Stimulated activated CD8-positive, alpha-beta memory T cell treated with anti-CD3 and anti-CD28 coated beads, Interleukin-12 subunit alpha, Interleukin-12 subunit beta, amount 100 ng/mL, for 4 hours (primary cell): ENCODE results near the gene CLTCL1.
"Not testable (repeated sequence)": the region's sequence is repeated elsewhere in the genome, so short reads cannot be mapped to it uniquely, and the experiment has no call there.

Experiments
- DNase-seq: peaks from one replicate; pipeline ENCODE4 v3.0.0-alpha.2; 2020; ENCODE audit warnings: low read depth

CLTCL1 gene

DNA sequence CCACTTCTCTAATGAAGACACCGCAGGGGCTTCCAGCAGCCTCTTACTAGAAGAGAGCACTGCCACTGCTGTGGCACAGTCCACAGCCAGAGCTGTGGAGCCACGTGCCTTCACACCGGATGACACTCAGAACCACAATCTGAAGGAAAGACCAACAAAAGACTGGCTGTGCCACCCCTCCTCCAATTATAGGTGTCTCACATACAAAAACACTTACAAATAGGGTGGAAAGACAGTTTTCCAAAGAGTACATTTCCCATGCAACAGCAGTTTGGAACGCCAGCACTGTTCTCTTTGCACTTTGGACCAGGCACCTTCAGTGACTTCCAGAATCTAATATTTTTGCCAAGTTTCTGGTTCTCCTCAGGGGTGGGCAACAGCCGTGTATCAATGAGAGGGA lies 74.9 kb downstream of the CLTCL1 start:
- no peak for DNase-seq

DNA sequence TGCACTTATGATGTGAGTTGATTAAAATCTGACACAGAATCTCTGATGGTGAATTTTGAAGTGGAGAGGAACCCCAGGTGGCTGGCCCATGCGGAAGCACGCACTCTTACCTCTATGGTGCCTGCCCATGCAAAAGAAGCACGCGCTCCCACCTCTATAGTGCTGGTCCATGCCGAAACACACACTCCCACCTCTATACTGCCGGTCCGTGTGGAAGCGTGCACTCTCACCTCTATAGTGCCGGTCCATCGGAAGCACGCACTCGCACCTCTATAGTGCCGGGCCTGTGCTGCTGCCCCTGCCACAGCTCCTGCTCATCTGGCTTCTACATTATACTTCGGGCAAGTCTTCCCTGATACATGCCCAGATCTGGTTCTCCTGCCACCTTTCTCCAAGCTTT lies 76.2 kb downstream of the CLTCL1 start:
- no peak for DNase-seq

DNA sequence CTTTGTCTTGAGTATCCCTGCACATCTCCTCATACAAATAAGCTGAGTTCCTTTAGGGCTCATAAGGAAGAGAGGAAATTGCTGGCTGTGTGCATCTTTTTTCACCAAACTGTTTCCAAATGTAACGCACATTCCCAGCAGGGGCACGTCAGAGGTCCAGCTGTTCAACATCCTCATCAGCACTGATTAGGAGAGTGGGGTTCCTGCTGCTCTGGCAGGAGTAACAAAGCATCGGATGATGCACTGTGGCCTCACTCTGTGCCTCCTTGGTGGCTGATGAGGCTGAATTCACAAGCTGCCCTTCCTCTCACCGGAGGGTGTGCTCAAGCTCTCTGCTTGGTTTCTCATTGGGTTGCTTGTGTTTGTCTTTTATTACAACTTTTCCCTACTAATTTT lies 77.4 kb downstream of the CLTCL1 start:
- no peak for DNase-seq

DNA sequence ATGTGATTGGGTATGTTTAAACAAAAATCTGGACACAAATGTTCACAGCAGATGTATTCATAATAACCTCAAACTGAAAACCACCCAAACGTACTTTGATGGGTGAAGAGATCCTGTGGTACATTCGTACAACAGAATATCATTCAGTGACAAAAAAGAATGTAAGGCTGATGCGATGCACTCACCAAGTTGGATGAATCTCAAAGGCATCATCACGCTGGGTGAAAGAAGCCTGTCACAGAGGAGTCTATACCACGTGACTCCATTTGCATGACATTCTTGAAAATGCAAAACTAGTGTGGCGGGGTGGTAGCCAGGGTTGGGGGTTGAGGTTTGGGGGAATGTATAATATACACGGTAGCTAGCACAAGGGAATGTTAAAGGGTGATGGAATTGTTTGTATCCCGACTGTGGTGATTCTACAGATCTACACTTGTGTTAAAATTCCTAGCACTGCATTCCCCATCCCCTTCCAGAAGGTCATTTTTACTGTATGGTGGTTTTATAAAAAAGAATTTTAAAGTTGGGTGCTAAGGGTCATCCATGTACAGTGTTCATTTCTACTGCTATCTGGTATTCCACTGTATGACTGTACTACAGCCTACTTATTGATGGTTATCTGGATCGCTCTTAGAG lies 78.0 kb downstream of the CLTCL1 start:
- DNase-seq, result no peak

DNA sequence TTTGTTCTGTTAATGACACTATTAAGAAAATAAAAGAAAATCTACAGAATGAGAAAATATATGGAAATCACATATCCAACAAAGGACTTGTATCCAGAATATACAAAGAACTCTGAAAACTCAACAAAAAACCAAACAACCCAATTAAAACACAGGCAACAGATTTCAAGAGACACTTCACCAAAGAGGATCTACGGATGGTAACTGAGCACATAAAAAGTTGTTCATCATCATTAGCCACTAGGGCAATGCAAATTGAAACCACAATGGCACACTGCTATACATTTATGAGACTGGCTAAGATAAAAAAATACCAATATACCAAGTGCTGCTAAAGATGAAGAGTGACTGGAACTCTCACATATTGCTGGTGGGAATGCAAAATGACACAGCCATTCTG lies 78.5 kb downstream of the CLTCL1 start:
- no peak for DNase-seq

DNA sequence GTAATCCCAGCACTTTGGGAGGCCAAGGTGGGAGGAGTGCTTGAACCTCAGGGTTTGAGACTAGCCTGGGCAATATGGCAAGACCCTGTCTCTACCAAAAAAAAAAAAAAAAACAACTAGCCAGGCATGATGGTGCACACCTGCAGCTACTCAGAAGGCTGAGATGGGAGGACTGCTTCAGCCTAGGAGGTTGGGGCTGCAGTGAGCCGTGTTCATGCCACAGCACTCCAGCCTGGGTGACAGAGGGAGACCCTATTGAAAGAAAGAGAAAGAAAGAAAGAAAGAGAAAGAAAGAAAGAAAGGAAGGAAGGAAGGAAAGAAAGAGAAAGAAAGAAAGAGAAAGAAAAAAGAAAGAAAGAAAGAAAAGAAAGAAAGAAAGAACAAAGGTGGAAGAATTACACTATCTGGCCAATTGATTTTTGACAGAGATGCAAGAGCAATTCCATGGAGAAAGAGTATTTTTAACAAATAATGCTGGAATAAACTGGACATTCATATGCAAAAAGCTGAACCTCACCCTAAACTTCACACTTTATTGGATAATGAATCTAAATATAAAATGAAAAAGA lies 79.1 kb downstream of the CLTCL1 start:
- DNase-seq, result no peak

DNA sequence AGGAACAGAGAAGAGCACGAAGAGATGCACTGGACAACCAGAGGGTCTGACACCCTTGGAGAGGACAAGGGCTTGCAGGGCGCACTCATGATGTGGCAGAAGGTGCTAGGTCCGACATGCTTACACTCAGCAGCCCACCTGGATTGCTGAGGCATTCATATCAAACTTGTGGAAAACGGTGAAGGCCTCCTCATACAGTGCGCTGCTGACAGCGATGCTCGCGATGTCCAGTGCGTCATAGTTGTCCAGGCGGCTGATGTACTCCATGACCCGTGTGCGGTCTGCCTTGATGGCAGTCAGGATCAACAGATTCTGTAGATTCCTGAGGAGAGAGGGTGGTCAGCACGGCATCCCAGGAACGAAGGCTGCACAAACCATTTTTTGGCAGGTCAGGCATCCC lies 81.3 kb downstream of the CLTCL1 start:
- DNase-seq, result no peak

DNA sequence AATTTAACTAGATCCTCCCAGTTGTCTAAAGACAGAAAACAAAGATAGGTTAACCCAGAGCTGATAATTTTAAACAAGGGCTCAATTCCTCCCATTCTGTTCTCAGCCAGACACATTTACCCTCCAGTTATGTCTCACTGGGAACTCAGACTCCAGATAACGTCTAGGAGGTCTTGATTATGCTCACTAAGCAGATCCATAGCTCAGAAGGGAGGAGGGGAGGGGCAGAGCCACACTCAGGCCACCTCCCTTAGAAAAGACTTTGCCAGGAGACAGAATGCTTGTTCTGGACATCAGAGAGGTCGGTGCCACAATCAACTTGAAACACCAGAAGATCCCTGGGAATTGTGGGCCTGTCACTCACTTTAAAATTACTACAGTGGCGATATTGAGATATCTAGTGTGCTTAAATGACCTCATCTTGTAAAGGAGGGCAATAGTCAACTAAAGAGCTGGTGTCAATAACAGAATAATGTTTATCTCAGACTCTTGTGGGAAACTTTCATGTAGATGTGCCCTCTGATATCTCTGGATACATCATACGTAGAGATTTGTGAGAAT lies 83.2 kb downstream of the CLTCL1 start:
- no peak for DNase-seq

DNA sequence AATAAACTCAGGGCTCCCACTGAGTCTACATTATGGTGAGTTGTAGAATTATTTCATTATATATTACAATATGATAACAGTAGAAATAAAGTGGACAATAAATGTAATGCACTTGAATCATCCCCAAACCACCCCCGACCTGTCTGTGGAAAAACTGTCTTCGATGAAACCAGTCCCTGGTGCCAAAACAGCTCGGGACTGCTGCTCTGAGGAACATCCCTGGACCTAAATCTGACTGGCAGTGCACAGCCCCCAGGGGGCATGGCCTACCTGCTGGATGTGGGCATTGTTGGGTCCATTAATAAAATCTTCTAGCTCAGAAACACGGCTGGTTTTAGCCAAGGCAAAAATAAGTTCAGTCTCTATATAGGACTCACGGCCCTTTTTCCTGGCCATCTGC lies 83.6 kb downstream of the CLTCL1 start:
- DNase-seq, result no peak

DNA sequence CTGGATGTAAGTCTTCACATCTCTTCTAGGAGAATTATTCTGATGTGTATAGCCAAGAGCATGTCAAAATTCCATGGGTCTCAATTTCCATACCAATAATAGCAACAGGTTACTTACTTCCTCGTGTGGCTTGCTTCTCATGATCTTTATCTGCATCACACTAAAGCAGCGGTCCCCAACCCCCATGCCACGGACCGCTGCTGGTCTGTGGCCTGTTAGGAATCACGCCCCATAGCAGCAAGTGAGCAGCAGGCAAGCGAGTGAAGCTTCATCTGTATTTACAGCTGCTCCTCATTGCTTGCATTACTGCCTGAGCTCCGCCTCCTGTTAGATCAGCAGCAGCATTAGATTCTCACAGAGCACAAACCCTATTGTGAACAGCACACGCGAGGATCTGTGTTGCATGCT lies 84.1 kb downstream of the CLTCL1 start:
- DNase-seq, result no peak

DNA sequence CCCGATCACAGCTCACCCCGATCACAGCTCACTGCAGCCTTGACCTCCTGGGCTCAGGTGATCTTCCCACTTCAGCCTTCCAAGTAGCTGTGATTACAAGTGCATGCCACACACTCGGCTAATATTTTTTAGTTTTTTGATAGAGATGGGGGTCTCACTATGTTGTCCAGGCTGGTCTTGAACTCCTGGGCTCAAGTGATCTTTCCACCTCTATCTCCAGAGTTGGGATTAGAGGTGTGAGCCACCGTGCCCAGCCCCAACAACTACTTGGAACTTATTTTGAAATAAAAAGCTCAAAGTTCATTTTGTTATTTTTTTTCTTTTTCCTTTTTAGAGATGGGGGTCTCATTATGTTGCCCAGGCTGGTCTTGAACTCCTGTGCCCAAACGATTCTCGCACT lies 85.2 kb downstream of the CLTCL1 start:
- no peak for DNase-seq

DNA sequence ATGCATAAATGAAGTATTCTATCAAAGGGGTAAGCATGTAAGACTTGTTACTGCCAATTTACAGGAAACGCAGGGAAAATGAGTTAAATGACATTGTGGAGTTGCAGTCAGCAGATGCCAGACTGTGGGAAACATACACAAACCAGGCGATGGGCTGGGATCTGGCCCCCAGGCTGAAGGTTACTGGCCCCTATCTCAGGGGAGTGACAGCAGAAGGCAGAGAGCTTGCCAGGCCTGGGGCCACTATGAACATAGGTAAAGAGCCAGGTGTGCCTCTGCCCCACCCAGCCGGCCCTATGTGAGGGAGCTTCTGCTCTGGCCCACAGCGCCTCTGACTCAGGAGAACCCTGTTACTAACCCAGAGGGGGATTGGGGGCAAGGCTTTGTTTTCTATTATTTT lies 86.9 kb downstream of the CLTCL1 start:
- DNase-seq, result no peak

DNA sequence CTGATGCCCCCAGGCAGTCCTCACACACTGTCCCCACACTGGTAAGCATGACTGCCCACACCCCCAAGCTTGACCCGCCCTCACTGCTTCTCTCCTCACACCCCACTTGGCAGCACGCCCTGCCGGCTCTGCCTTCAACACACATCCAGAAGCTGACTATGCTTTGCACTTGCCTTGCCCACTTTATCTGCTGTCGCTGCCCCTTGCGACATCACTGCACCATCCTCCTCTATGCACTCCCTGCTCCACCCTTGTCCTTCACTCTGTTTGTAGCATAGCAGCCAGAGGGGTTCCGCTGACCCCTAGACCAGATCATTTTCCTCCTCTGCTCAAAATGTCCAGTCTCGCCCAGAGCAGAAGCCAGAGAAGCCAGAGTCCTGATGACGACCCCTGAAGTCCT lies 87.7 kb downstream of the CLTCL1 start:
- DNase-seq, result no peak

DNA sequence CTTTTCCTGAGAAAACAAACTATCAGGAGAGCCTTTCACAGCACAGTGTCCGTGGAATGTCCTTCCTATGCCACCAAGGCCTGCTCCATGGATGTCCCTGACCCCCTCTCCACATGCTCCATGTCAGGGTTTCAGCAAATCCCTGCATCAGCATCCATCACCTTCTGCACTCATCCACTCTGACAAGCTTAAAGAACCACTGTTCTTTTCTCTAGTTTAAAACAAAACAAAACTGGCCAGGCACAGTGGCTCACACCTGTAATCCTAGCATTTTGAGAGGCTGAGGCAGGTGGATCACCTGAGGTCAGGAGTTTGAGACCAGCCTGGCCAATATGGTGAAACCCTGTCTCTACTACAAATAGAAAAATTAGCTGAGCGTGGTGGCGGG lies 88.7 kb downstream of the CLTCL1 start:
- not testable (repeated sequence) for DNase-seq

DNA sequence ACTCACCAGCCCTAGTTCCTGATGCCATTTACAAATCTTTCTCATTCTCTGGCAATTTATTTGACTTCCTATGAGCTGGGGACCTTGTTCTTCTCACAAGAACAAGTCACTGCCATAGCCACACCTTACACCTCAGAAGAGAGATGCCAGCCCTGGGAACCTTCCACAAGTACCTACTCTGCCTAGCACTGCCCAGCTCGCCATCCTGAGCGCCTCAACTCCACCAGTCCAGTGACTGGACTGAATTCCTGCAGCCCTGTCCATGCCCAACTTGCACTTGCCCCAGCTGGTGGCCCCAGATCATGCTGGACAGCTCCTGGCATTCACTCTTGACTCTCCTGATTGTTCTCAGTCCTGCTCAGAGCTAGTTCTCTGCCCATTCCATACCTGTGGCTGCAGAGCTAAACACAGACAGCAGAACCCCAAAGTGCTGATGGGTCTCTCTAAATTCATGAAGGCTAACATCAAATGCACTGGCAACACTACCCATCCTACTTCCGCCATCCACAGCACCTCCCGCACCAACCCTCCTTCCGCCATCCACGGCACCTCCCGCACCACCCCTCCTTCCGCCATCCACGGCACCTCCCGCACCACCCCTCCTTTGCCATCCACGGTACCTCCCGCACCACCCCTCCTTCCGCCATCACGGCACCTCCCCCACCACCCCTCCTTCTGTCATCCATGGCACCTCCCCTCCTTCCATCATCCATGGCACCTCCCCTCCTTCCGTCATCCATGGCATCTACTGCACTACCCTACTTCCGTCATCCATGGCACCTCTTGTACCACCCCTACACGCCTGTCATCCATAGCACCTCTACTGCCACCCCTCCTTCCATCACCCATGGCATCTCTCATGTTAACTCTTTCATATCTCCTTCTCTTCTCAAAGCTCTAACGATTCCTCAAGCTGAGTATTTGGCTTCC lies 89.4 kb downstream of the CLTCL1 start:
- no peak for DNase-seq

DNA sequence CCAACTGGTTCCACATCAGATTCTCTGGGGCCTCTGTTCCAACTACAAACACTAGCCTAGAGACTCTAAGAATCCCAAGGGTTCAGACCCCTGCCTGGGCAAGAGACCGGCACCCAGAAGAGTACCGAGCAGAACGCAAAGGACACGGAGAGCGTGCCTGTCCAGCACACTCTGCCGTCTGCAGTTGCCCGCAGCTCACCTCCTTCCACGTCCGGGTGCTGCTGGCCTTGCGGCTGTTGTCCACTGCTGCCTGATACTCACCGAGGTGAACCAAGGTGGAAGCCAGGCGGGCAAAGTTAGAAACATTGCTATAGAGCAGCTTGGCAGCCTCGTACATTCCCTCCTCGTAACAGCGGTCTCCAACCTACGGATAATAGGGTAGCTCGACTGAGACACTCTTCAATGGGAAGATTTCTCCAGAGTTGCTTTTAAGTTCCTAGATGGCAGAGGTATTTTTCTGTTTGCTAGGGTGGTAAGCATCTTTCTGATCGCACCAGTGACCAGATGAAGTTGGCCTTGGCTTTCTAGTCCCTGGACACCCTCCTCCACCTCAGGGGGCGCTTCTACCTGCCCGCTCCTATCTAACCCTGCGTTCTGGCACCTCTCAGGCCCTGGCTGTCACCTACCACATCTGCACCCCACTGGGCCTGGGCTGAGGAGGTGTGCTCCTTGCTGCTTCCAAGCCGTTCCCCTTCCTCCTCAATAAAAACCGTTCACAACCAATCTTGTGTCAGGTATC lies 90.2 kb downstream of the CLTCL1 start:
- no peak for DNase-seq

DNA sequence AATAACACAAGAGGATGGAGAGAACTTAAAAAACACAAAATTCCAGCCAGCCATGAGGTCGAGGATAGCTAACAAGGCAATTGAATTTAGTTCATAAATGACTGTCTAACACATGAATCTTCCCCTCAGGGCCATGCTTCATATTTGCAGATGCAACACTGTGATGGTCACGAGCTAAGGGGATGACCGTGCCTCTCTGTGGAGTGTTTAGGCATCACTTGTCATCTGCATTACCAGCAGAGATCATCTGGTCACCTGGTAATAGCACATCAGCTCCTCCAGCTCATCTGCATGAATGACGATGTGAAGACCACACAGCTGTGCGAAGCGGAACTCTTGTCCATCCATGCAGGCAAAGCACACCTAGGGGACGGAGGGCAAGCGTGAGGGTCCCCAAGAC lies 92.0 kb downstream of the CLTCL1 start:
- DNase-seq, result no peak

DNA sequence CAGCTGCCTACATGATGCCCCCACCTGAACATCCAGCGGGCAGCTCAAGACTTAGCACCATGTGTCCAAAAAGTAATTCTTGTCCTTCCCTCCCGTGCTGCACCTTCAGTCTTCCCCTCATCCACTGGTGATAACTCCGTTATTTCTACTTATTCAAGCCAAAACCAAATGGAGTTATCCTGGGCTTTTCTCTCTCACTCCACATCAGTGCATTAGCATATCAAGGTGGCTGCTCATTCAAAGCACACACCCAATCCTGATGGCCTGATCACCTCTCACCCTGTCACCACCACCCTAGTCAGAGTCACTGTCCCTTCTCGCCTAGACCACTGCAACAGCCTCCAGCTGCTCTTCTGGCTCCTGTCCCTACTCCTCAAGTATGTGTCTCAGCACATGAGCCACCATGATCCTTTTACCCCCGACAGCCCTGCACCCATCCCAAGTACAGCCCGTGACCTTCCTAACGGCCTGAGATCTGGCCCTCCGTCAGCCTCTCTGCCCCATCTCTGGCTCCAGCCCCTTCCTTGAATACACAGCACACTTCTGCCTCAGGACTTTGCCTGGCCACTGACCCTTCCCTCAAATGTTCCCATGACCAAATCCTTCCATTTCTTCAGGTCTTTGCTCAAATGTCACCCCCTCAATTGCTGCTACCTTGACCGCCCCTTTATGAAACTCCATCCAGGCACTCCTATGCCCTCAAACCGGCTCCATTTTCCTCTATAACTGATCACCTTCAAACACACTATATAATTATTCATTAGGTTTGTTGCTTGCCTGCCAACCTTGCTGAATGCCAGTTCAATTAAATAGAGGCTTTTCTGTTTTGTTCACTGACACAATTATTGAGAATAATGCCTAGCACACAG lies 93.3 kb downstream of the CLTCL1 start:
- no peak for DNase-seq

DNA sequence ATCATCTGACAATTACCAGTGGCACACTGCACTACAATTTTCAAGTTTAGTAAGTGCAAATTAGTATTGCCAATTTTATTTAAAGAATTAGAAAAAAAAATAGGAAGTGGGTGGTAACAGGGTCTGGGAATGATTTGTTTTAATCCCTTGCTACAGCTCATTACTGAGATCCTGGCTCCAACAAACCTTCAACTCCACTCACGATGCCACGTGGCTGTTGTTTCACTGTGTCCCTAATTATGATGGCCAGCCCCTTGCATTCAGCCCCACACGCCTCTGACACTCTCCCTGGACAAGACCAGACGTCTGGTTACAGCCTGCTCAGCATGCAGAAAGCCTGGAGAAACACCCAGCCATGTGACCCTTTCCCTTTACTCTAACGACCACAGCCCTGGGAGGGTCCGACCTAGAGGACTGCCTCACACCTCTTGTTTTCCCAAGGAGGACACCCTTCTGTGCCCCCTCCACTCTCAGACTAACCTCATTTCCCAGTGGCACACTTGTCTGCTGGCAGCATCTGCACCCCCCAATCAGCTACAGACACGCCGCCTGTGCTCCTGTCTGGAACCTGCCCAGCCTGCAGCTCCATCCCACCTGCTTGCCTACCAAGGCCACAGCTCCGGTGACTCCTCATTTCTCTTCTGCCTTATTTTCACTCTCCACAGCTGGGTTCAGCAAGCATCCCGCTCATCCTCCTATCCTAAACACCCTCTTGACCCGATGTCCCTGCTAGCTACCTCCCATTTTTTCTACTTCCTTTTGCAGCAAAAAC lies 94.5 kb downstream of the CLTCL1 start:
- no peak for DNase-seq
